Measurements from ENCODE around the gene CHST5. TPM values are rescaled to one million over a fixed set of nuclear protein-coding genes. Genes with fewer than 3 reads are reported as not detected.

Gene CHST5
- polyA plus RNA-seq, 1 donor (not counting 4 experiments of a cell fraction or from before 2014, with no cell fraction given) = 0.12 TPM

DNA sequence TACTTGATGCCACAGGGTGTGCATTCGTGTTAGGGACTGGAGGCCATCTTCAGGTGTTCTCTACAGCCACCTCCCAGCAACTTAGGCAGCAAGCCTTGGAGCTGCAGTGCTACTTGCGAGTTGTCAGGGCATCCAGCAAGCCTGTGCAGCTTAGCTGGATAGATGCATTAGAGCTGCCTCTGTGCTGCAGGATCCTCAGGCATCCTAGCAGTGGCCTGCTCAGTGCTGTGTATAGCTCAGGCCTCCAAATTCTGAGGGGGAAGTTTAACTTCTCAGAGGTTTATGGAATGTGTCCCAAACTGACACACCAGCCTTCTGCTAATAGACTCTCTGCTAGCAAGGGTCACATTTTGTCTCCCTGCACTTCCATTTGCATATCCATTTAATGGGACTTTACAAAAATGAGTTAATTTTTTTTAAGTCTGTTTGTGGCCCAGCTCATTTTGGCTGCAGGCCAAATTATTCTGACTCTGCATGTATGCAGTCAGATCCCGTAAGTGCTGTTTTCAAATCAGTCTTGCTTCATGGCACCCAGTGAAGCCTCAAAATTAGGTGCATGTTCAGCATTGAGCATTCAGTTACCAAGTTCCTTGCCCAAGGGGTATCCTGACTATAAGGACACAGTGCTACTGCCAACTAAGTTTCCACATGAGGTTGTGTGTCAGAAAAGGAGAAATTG, 37.1 kb upstream of the CHST5 start:
- peaks cover 3% of the 10 kb centered on the region for H3K79me2 ChIP-seq (ENCODE audit: control insufficient read depth, insufficient read depth, low read length)
- H3K27me3 ChIP-seq (ENCODE audit: control insufficient read depth, extremely low read depth, insufficient read depth, low read length) = no peaks in the 10 kb centered on the region
- H3K9me3 ChIP-seq (ENCODE audit: control insufficient read depth, low read depth, low read length) = no peaks in the 10 kb centered on the region
- H3K4me3 ChIP-seq (ENCODE audit: control insufficient read depth in 2 of 3, extremely low read depth in 1 of 3, insufficient read depth in 2 of 3, low read depth in 1 of 3, low read length in 3 of 3) = no peak overlapping the region
- H3K4me1 ChIP-seq (ENCODE audit: control insufficient read depth, extremely low read depth, insufficient read depth, low read length) = no peaks in the 10 kb centered on the region
- peaks cover 27 to 36% of the 10 kb centered on the region in 2 experiments for H3K36me3 ChIP-seq (ENCODE audit: control insufficient read depth in 2 of 2, extremely low read depth in 1 of 2, insufficient read depth in 2 of 2, low read length in 2 of 2)
- H3K27ac ChIP-seq (ENCODE audit: control insufficient read depth, insufficient read depth, low read length) = no peak overlapping the region
- dilution Hi-C loops (cut with MboI; ENCODE audit: extremely low pct_ligation_motif_present, low sequenced_read_pairs) = no loop called here
- H3K9ac ChIP-seq (ENCODE audit: control insufficient read depth, extremely low read depth, insufficient read depth, low read length) = no peak overlapping the region
- no peaks in the 10 kb centered on the region for H4K20me1 ChIP-seq (ENCODE audit: control insufficient read depth, extremely low read depth, insufficient read depth, low read length)
- TF ChIP-seq, protein P1, sequence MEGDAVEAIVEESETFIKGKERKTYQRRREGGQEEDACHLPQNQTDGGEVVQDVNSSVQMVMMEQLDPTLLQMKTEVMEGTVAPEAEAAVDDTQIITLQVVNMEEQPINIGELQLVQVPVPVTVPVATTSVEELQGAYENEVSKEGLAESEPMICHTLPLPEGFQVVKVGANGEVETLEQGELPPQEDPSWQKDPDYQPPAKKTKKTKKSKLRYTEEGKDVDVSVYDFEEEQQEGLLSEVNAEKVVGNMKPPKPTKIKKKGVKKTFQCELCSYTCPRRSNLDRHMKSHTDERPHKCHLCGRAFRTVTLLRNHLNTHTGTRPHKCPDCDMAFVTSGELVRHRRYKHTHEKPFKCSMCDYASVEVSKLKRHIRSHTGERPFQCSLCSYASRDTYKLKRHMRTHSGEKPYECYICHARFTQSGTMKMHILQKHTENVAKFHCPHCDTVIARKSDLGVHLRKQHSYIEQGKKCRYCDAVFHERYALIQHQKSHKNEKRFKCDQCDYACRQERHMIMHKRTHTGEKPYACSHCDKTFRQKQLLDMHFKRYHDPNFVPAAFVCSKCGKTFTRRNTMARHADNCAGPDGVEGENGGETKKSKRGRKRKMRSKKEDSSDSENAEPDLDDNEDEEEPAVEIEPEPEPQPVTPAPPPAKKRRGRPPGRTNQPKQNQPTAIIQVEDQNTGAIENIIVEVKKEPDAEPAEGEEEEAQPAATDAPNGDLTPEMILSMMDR (optimal IDR thresholded peaks at IDR 0.05 in 1 of 3, IDR thresholded peaks at IDR 0.05 in 1 of 3, conservative IDR thresholded peaks at IDR 0.05 in 1 of 3; ENCODE audit: extremely low read depth in 1 of 3, insufficient read depth in 2 of 3, low read length in 3 of 3) = no peak
- TF ChIP-seq EZH2 (IDR thresholded peaks at IDR 0.05; ENCODE audit: low read length) = no peak
- H3K4me2 ChIP-seq (ENCODE audit: control insufficient read depth, extremely low read depth, insufficient read depth, low read depth, low read length) = no peak overlapping the region
- no peaks in the 10 kb centered on the region for H3K9me1 ChIP-seq (ENCODE audit: control insufficient read depth, extremely low read depth, insufficient read depth, low read length)
- DNase-seq (ENCODE audit: low read depth, low spot score) (no peak), FAIRE-seq (no peak)
- no peak overlapping the region for H2AFZ ChIP-seq (ENCODE audit: control insufficient read depth, low read length)

DNA sequence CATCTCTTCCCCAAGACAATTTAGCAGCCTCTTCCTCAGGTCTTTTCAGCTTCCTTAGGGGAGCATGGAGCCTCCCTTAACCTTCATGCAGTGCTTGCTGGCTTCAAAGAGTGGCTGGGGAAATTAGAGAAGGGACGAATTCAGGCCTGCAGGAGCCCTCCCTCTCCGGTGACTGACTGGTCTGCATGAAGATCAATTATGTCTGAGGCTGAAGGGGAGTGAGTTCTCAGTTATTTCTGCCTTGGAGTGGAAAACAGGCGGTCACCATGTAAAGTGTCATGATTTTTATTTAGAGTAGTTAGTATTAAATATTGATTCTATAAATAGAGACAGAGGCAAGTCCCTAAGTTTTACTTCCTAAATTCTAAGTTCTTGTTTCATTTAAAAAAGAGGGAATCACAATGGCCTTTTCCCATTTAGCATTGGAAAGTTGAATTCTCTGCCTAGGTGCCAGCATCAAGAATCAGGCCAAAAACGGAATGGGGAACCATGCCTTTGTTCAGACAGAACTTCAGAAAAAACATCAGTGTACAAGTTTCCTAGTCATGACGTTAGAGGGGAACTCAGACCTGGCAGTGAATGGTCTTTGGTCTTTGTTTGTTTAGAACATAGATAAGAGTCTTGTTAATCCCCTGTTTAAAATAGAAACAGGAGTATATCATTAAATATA, 34.6 kb upstream of the CHST5 start:
- H2AFZ ChIP-seq (ENCODE audit: control insufficient read depth, low read length) = no peak overlapping the region
- H3K9me1 ChIP-seq (ENCODE audit: control insufficient read depth, extremely low read depth, insufficient read depth, low read length) = no peaks in the 10 kb centered on the region
- peaks cover 10% of the 10 kb centered on the region for H3K4me1 ChIP-seq (ENCODE audit: control insufficient read depth, extremely low read depth, insufficient read depth, low read length)
- no peak overlapping the region for H3K4me3 ChIP-seq (ENCODE audit: control insufficient read depth in 2 of 3, extremely low read depth in 1 of 3, insufficient read depth in 2 of 3, low read depth in 1 of 3, low read length in 3 of 3)
- peaks cover 19 to 37% of the 10 kb centered on the region in 2 experiments for H3K36me3 ChIP-seq (ENCODE audit: control insufficient read depth in 2 of 2, extremely low read depth in 1 of 2, insufficient read depth in 2 of 2, low read length in 2 of 2)
- no peak overlapping the region for H3K4me2 ChIP-seq (ENCODE audit: control insufficient read depth, extremely low read depth, insufficient read depth, low read depth, low read length)
- TF ChIP-seq EZH2 (IDR thresholded peaks at IDR 0.05; ENCODE audit: low read length) = no peak
- TF ChIP-seq, protein P1 (optimal IDR thresholded peaks at IDR 0.05 in 1 of 3, IDR thresholded peaks at IDR 0.05 in 1 of 3, conservative IDR thresholded peaks at IDR 0.05 in 1 of 3; ENCODE audit: extremely low read depth in 1 of 3, insufficient read depth in 2 of 3, low read length in 3 of 3) = no peak
- no peak overlapping the region for H3K9ac ChIP-seq (ENCODE audit: control insufficient read depth, extremely low read depth, insufficient read depth, low read length)
- H3K79me2 ChIP-seq (ENCODE audit: control insufficient read depth, insufficient read depth, low read length) = peaks cover 20% of the 10 kb centered on the region
- H3K27me3 ChIP-seq (ENCODE audit: control insufficient read depth, extremely low read depth, insufficient read depth, low read length) = no peaks in the 10 kb centered on the region
- FAIRE-seq = no peak
- dilution Hi-C loops (cut with MboI; ENCODE audit: extremely low pct_ligation_motif_present, low sequenced_read_pairs) = no loop called here
- DNase-seq (ENCODE audit: low read depth, low spot score) = no peak
- H4K20me1 ChIP-seq (ENCODE audit: control insufficient read depth, extremely low read depth, insufficient read depth, low read length) = no peaks in the 10 kb centered on the region
- H3K9me3 ChIP-seq (ENCODE audit: control insufficient read depth, low read depth, low read length) = no peaks in the 10 kb centered on the region
- H3K27ac ChIP-seq (ENCODE audit: control insufficient read depth, insufficient read depth, low read length) = no peak overlapping the region
